HG03139 (cell line): ENCODE data around the gene CTNNA3.

Experiments
- ATAC-seq: cut with Tn5 transposase; IDR thresholded peaks from one replicate; pipeline ENCODE4 v1.9.1; 2021; ENCODE audit not compliant: unreplicated experiment

Gene CTNNA3

DNA sequence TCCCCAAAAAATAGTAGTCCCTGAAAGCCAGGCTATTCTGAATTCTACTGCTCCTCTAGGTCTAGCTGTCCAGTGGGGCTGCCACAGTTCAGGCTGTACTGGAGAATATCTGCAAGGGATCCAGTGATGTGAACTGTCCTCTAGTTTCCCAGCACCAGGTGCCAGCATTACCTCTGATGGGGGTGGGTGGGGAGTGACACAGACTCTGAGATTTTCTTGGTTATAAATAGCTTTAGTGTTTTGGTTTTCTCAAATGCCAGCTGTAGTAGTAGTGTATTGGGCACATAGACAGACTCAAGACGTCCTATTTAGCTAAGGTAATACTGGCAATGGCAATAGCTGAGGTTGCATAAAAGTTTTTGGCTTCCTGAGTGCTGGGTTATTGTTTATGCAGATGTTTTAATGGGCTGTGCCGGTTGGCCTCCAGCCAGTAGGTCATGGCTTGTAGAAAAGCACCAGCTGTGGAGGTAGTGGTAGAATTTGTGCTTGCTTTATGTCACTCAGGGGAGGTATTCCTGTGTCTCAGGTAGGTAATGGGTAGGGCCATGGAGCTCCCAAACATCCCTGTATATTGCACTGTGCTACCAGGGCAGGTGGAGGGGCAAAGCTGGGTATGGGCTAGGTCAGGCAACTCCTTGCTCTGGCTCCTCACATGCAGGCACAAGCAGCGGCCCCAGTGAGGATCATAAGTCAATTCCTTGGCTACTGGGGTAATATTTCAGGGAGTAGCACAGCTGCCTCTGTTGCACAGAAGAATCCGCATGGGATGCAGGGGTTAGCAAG is 1108.9 kb downstream of the CTNNA3 start:
- no peak for ATAC-seq

DNA sequence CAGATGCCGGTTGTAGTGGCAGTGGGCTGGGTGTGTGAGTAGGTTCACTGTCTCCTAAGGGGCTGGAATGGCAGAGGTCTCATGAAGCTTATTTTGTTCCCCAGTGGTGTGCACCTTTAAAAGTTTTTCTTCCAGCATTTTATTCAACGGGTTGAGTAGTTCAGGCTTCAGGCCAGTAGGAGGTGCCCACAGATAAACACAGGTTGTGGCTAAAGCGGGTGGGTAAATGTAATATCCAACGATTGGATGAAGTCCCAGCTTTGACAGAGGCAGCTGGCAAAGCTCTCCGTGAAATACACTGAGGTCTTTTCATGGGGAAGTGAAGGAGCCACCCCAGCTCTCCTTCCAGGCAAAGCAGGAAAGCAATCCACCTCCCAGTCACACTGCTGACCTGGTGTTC is 1109.9 kb downstream of the CTNNA3 start:
- ATAC-seq = no peak

DNA sequence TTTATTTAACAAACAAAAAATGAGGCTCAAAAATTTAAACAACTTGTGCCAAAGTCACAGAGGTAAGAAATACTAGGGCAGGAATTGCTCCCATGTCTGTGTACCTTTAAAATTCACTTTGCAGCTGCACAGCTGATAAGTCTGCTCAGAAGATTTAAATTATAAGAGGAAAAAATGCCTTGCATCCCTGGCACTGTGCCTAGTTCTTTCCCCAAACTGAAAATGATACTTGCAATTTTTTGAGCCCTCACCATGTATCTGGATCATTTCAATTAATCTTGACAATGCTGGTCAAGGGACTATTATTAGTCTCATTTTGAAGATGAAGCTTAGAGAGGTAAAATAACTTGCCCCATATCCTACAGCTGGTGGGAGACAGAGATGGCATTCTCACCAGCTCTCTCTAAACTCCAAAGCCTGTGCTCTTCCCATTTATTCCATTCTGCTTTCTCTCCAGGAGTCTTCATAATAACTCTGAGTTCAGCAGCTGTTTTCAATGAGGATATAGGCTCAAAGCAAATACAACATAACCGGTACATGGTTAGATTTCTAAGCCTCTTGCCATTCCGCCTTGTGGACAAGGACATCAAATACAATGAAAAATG is 1120.6 kb downstream of the CTNNA3 start:
- ATAC-seq = no peak

DNA sequence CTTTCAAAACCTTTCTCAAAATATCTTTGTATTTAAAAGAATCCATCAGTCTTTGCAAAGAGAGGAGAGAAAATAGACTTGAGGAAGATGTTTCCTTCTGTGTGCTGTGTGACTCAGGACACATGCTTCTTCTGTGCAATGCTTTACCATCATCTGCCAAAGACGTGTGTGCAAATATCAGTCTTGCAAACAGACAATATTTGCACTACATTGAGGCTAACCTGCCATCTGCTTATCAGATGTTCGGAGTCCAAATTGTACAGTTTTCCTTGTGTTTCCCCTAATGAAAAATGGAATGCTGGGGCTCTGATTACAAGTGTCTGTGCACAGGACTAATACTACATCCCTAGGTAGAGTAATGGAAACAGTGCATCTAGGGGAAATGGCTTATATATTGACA is 1123.3 kb downstream of the CTNNA3 start:
- ATAC-seq = no peak

DNA sequence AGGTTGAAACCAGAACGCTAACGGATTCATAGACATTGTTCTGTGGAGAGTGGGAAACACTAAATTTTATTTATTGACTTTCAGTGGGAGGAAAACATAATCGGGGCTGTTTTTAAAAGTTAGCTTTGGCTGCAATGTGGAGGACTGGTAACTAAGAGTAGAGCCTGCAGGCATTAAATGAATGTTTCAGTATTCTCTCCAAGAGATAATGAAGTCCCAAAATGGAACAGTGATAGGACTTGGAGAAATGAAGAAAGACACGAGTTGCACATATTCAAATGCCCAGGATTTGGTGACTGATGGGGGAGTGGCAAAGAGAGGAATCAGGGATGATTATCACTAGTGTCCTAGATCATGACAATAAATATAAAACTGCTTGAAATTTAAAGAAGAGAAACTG is 1130.0 kb downstream of the CTNNA3 start:
- no peak for ATAC-seq

DNA sequence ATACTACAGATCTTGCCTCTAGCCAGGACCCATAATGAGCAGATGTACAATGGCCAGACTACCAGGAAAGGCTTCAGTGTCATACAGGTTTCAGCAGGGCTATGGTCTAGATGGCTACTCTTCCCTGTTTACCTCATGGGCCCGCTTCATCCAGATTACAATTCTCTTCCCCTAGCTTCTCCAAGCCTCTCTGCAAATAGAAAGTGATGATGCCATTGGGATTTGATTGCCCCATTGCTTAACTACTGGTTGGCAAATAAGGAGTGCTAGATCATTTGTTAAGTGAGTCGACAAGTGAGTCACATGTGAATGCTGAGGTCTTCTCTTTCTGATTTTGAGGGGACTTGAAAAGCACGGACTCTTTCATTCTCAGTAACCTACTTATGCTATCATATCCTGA is 1131.7 kb downstream of the CTNNA3 start:
- ATAC-seq = no peak

DNA sequence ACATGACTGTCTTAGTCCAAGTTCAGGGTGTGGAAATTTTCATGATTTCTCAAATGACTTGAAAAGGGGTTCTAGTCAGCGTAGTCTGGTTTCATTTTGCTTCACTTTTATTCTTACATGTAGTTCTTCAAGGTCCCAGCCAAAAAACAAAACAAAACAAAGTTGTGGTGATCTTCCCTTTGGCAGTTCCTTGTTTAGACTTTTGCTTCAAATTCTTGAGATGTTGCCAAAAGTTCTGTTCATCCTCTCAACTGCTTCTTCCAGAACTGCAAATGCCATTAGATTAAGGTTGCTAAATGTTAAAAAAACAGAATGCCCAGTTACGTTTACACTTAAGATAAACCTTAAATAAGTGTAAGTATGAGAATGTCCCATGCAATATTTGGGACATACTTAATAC is 1140.9 kb downstream of the CTNNA3 start:
- ATAC-seq = no peak

DNA sequence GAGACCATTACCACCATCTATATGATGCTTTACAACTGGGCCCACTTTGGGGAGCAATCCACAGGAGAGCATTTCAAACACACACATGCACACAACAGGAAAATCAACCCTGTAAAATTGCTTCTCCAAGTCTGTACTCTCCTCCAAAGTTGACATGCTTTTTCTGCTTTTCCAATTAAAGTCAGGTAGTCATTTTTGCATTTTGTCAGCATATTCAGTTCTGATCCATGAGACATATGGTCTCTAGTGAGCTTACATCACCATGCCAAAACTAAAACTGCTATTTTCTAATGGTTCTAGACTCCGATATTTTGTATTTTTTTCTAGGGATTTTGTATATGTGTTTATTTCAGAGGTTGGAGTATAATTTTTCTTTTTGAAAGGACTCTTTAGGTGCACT is 1143.7 kb downstream of the CTNNA3 start:
- no peak for ATAC-seq

DNA sequence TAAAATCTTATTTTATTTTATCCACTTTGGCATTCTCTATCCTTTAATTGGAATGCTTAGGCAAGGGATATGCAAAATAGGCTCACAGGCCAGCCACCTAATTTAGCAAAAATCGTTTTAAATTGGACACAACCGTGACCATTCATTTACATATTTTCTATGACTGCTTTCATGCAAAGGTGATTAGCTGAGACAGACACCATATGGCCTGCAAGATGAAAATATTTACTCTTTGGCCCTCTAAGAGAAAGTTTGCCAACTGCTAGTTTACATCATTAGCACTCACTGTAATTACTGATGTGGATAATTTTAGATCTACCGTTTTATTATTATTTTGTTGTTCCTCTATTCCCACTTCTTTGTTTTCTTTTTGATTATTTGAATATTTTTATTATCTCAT is 1145.6 kb downstream of the CTNNA3 start:
- no peak for ATAC-seq

DNA sequence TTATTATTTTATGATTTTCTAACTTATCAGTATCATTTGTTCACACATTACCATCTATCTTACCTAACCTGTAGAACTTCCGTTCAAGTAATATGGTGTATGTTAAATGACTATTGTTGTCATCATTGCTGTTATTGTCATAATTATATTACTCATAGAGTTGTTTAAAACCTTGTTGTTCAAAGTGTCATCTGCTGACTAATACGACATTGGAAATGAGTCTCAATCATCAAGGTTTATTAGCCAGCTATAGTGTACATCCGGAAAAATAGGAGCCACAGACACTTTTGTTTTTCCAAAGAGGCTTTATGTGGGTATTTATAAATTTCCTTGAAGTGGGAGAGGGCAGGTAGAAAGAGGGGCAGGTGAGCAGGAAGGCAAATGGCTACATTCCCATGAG is 1157.1 kb downstream of the CTNNA3 start:
- no peak for ATAC-seq

DNA sequence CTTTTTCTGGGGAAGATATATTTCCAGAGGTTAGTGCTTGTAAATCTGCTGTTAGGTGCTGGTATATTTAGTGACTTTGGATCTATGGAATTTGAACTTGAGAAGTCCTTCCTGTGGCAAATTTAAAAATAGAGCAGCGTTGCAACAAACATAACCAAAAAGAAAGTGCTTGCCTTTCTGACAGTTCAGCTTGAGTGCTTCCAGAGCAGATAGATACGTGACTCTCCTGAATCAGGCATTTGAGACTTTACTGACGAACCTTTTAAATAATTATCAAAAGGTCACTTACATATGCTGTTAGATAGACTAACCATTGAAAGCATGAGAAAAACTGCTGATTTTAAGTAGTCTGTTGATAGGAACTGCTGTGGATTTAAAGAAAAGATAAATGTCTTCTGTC is 1157.6 kb downstream of the CTNNA3 start:
- ATAC-seq = no peak

DNA sequence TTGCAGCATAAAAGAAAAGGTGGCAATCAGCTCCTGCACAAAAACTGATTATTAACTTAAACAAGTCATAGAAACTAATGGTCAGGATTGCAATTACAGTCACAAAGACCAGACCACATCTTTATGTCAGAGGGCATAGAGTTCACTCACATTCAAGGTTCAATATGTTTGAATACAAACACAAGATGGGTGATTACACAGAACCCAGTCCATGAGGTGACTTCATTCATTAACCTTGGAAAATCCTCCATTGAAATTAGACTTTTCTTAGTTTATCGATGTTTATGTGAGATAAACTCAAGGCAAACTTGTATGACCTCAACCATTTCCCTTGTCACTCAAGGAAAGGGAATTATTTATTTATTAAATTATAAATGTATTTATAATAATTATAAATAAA is 1158.8 kb downstream of the CTNNA3 start:
- ATAC-seq = no peak

DNA sequence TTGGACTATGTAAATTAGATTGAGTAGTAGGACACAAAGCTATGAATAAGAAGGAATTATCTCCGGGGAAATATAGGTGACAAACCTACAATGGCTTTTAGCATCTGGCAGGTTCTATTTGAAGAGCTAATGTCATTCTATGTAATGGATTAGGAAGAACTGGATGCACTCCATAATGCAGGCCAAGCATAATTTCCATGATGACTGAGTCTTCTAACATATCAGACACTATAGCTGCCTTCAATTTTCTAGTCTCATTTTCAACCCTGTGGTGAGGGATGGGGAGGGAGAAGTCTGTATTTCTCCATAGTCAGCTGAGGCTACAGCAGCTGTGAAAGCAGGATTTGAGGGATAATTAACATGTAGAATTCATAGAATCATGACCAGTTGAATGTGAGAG is 1160.6 kb downstream of the CTNNA3 start:
- no peak for ATAC-seq

DNA sequence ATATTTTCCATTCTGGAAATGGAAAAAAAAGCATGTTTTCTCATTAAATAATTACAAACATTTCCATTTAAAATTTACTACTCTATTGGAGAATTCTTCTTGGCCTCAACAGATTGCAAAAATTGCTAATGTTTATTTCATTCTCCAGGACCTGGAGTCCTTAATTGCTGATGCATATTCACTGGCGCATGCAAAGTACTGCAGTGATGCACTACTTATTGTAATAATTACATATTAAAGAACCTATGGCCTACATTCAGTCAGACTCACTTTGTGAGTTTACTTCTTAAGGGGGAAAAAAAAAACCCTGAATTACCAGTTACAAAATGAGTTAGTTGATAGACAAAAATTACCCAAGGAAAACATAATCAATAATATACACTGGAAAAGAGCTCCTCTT is 1161.1 kb downstream of the CTNNA3 start:
- ATAC-seq = no peak

DNA sequence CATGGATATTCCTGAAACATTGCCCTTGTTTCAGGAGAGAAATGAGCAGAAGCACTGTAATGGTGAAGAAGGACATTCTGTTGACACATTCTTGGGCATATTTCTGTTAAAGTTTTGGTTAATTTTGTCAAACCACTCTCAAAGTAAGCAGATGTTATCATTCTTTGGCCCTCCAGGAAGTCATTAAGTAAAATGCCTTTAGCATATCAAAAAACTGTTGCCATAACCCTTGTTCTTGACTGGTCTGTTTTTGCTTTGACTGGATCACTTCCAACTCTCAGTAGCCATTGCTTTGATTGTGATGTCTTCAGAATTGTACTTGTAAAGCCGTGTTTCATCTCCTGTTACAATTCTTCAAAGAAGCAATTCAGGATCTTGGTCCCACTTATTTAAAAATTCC is 1174.5 kb downstream of the CTNNA3 start:
- ATAC-seq = no peak

DNA sequence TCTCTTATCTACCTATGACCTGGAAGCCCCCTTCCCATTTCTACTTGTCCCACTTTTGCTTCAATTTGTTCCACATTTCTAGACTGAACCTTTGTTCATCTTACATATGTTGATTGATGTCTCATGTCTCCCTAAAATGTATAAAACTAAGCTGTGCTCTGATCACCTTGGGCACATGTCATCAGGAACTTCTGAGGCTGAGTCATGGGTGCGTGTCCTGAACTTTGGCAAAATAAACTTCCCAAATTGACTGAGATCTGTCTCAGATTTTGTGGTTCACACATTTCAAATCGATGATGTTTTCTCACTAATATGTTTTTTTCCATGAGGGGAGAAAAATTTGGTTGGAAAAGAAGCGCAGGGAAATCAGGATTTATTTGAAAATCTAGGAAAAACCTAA is 1176.4 kb downstream of the CTNNA3 start:
- ATAC-seq = no peak

DNA sequence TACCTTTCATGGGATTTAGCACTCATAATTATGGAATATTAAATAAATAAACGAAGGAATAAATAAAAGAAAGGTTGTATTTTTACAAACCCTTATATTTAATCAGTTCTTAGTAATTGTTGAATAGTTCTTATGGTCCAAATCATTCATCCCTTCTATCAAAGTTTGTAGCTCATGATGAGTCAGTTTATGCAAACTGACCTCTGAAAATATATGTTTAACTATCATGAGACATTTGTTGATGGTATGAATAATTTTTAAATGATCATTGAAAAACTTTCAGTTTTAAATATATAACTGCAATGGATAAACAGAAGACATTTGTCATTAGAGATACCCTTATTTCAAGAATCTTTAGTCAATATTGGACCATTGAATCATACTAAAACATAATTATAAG is 1181.3 kb downstream of the CTNNA3 start:
- ATAC-seq = no peak

DNA sequence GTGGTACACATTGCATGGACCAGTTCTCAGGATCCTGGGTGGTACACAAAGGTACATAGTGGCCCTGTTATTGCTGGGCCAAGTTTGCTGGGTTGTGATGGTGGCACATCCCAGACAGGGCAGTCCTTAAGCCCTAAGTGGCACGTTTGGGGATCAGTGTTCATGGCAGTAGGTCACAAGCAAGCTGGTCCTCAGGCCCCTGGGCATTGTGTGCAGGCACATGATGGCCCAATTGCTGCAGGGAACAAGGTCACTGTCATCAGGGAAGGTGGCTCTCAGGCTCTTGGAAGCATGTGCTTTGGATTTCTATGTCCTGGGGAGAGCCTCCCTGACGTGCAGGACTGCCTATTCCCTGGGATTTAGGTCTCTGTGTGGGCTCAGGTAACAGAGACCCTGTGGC is 1182.5 kb downstream of the CTNNA3 start:
- no peak for ATAC-seq

DNA sequence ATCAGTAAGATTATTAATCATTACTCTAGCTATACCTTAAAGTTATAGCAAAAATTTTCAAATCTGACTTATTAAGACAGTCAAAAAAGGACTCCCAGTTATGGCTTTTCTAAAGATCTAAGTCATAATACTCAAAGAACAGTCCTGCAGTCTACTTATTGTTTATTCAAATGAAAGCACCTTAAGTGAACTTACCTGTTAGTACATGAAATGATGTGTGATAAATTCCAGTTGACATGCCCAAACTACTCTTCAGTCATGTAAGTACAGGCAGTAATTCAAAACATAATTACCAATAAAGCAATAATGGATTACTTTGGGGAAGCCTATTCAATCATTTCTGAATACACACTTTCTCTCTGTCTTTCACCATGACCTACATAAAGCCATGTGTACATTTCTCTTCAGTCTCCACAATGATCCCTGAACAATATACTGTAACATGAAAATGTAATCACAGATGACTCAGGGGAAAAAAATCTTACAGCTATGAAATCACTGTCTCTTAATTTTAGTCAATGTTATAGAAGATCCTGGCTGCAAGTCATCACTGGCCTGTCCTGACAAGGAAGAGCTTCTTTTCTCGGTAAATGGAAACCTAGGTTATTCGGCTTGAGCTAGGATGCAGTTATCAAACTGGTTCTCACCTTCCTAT is 1190.9 kb downstream of the CTNNA3 start:
- no peak for ATAC-seq

DNA sequence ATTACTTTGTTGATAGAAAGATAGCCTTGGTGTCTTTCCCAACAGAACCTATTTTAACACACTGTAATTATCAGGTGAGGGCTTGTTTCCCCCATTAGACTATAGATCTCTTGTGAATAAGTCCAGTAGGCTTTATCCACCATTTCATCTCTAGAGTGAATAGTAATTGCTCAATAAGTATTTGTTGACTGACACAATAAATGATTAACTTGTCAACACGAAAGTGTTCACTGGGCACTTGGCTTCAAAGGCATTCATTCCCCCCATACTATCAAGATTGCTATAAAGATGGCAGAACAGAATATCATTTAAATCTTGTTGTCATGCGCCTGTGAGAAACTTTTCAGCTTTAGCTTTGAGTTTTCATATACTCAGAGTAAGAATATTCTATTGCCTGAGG is 1194.6 kb downstream of the CTNNA3 start:
- ATAC-seq = no peak

DNA sequence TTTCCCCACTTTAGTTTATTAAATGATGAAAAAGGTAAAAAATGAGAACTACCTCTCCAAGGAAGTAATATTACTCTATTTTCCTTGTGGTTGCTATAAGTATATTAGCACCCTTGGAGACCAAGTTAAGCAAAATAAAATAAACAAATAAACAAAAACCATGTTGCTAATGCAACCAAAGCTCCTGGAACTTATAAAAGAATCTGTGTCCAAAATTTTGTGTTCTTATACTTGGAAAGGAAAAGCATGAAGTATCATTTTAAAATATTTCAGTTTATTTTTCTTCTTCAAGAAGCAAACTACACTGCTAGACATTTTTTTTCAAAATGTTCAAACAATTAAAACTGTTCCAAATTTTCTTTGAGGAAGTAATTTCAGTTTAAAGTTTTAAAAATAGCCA is 1212.0 kb downstream of the CTNNA3 start:
- ATAC-seq = no peak

DNA sequence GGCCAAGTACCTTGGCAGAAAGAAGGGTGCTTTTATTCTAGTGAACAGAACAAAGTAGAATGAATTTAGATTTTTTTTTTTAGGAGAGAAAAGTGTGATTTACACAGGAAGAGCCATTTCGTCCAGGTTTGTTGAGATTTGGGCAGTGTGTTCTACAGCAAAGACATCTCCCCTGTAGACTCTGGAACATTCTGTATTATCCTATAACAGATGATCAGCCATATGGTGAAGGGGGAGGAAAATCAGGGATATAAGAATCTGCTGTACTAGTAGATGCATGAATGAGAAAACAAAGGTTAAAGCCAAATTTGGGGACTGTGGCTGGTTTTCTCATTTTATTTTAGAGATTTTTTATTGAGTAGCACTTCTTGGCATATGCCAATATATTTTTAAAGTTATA is 1223.8 kb downstream of the CTNNA3 start:
- ATAC-seq = no peak
